HepG2 (cell line): ENCODE measurements around the gene CRAMP1. TPM values are rescaled to one million over a fixed set of nuclear protein-coding genes. Genes with fewer than 3 reads are reported as not detected.

ENCODE experiments used
- ARHGAP35 ChIP-seq: sonication (generic); formaldehyde crosslinking; IDR thresholded peaks from 2 replicates; pipeline ENCODE4 v1.9.0; 2022; ENCODE audit warnings: mild to moderate bottlenecking, inconsistent platforms, moderate library complexity, missing genetic modification reagents, borderline replicate concordance
- CBX1 ChIP-seq: IDR thresholded peaks from one replicate; pipeline ENCODE4 v1.6.1; 2016; ENCODE audit warnings: antibody characterized with exemption, low read depth
- FOXK1 ChIP-seq: sonication (generic); formaldehyde crosslinking; IDR thresholded peaks from 2 replicates; pipeline ENCODE4 v1.4.0; 2020; ENCODE audit warnings: low read depth, missing genetic modification reagents, borderline replicate concordance
- GATAD2A ChIP-seq: IDR thresholded peaks from 2 replicates; pipeline ENCODE4 v1.6.1; 2016
- GFI1 ChIP-seq: sonication (generic); formaldehyde crosslinking; IDR thresholded peaks from 2 replicates; pipeline ENCODE4 v1.5.0; 2020; ENCODE audit warnings: missing genetic modification reagents, mild to moderate bottlenecking, borderline replicate concordance
- KLF15 ChIP-seq: sonication (generic); formaldehyde crosslinking; IDR thresholded peaks from 2 replicates; pipeline ENCODE4 v1.8.1; 2023; ENCODE audit warnings: borderline replicate concordance, mild to moderate bottlenecking, inconsistent platforms, missing genetic modification reagents, mixed read lengths
- THAP11 ChIP-seq: IDR thresholded peaks from 2 replicates; pipeline ENCODE4 v1.6.1; 2016; ENCODE audit warnings: missing biosample characterization, missing genetic modification reagents
- THYN1 ChIP-seq: sonication (generic); formaldehyde crosslinking; IDR thresholded peaks from 2 replicates; pipeline ENCODE4 v1.8.1; 2023; ENCODE audit warnings: low read depth, mild to moderate bottlenecking, moderate library complexity, missing genetic modification reagents, borderline replicate concordance
- ZFP36L2 ChIP-seq: sonication (generic); formaldehyde crosslinking; IDR thresholded peaks from 2 replicates; pipeline ENCODE4 v1.4.0; 2020; ENCODE audit warnings: missing genetic modification reagents
- ZMYM2 ChIP-seq: sonication (generic); formaldehyde crosslinking; IDR thresholded peaks from 2 replicates; pipeline ENCODE4 v1.8.0; 2022; ENCODE audit warnings: mild to moderate bottlenecking, missing genetic modification reagents
- ZNF260 ChIP-seq: sonication (generic); formaldehyde crosslinking; IDR thresholded peaks from 2 replicates; pipeline ENCODE4 v1.4.0; 2020; ENCODE audit warnings: missing genetic modification reagents, low read depth, mild to moderate bottlenecking, borderline replicate concordance
- ZNF276 ChIP-seq: sonication (generic); formaldehyde crosslinking; IDR thresholded peaks from 2 replicates; pipeline ENCODE4 v1.4.0; 2020; ENCODE audit warnings: mild to moderate bottlenecking, low read depth, missing genetic modification reagents
- ZNF432 ChIP-seq: sonication (generic); formaldehyde crosslinking; IDR thresholded peaks from 2 replicates; pipeline ENCODE4 v1.5.0; 2020; ENCODE audit warnings: missing genetic modification reagents, mild to moderate bottlenecking, borderline replicate concordance
- ZNF576 ChIP-seq: sonication (generic); formaldehyde crosslinking; IDR thresholded peaks from 2 replicates; pipeline ENCODE4 v1.4.0; 2020; ENCODE audit warnings: mild to moderate bottlenecking, missing genetic modification reagents
- ZNF598 ChIP-seq: sonication (generic); formaldehyde crosslinking; IDR thresholded peaks from 2 replicates; pipeline ENCODE4 v1.5.1; 2020; ENCODE audit warnings: mild to moderate bottlenecking, missing genetic modification reagents, borderline replicate concordance
- ZNF644 ChIP-seq: IDR thresholded peaks from 2 replicates; pipeline ENCODE4 v1.6.1; 2016; ENCODE audit warnings: low read depth
- polyA plus RNA-seq, 8 experiments: library from polyadenylated mRNA; depleted of rRNA in 3 of 8; stranded (reverse) in 7 of 8; unstranded in 1 of 8; fragments of >200 nt; fragmentation: Illumina TruSeq in 4 of 8; extraction: Trizol in 4 of 8; gene quantifications; 2 replicates each; pipeline versions ENCODE4 v1.2.1 to v1.2.3, GENCODE V29; 2011 to 2016; ENCODE audit warnings: low read depth in 4 of 8, missing spikeins in 1 of 8, mixed read lengths in 1 of 8; ENCODE audit not compliant: insufficient read depth in 1 of 8
- total RNA-seq, 5 experiments: library from RNA; depleted of rRNA; stranded (reverse); fragments of >200 nt; fragmentation: Illumina TruSeq; extraction: Trizol; gene quantifications; 2 replicates each; pipeline ENCODE4 v1.2.3, GENCODE V29; 2016; ENCODE audit warnings: low read depth in 1 of 5
- TF ChIP-seq, protein P1 (sequence below): sonication (generic); formaldehyde crosslinking; IDR thresholded peaks from 2 replicates; pipeline ENCODE4 v1.5.0; 2020; ENCODE audit warnings: mild to moderate bottlenecking, missing genetic modification reagents, moderate library complexity
- TF ChIP-seq, protein P2 (sequence below): sonication (generic); formaldehyde crosslinking; IDR thresholded peaks from 2 replicates; pipeline ENCODE4 v1.8.0; 2022; ENCODE audit warnings: low read depth, missing genetic modification reagents
- TF ChIP-seq, protein P3 (sequence below): sonication (generic); formaldehyde crosslinking; IDR thresholded peaks from 2 replicates; pipeline ENCODE4 v1.9.0; 2021; ENCODE audit warnings: missing genetic modification reagents, borderline replicate concordance

The CRAMP1 gene
- total and polyA plus RNA-seq, 2 of the 13 experiments (the other 11 are each of a cell fraction or from before 2014, with no cell fraction given): 6.8 to 9.7 TPM

GRCh38 chr16:1706386-1707192, 94.4 kb downstream of the CRAMP1 start (continued):
- TF ChIP-seq ZNF432 (CRISPR knock-in tag): no peak
- TF ChIP-seq, protein P1, sequence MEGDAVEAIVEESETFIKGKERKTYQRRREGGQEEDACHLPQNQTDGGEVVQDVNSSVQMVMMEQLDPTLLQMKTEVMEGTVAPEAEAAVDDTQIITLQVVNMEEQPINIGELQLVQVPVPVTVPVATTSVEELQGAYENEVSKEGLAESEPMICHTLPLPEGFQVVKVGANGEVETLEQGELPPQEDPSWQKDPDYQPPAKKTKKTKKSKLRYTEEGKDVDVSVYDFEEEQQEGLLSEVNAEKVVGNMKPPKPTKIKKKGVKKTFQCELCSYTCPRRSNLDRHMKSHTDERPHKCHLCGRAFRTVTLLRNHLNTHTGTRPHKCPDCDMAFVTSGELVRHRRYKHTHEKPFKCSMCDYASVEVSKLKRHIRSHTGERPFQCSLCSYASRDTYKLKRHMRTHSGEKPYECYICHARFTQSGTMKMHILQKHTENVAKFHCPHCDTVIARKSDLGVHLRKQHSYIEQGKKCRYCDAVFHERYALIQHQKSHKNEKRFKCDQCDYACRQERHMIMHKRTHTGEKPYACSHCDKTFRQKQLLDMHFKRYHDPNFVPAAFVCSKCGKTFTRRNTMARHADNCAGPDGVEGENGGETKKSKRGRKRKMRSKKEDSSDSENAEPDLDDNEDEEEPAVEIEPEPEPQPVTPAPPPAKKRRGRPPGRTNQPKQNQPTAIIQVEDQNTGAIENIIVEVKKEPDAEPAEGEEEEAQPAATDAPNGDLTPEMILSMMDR: no peak
- no peak for TF ChIP-seq FOXK1
- no peak for TF ChIP-seq ZNF598 (CRISPR knock-in tag)
- TF ChIP-seq, protein P2, sequence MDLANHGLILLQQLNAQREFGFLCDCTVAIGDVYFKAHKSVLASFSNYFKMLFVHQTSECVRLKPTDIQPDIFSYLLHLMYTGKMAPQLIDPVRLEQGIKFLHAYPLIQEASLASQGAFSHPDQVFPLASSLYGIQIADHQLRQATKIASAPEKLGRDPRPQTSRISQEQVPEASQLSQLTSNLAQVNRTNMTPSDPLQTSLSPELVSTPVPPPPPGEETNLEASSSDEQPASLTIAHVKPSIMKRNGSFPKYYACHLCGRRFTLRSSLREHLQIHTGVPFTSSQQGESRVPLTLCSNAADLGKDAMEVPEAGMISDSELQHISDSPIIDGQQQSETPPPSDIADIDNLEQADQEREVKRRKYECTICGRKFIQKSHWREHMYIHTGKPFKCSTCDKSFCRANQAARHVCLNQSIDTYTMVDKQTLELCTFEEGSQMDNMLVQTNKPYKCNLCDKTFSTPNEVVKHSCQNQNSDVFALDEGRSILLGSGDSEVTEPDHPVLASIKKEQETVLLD (CRISPR knock-in tag): no peak
- no peak for TF ChIP-seq ZNF644
- TF ChIP-seq CBX1: no peak
- TF ChIP-seq ZFP36L2 (CRISPR knock-in tag): no peak
- no peak for TF ChIP-seq ZMYM2 (CRISPR knock-in tag)
- TF ChIP-seq KLF15 (CRISPR knock-in tag): no peak
- TF ChIP-seq GATAD2A (CRISPR knock-in tag): no peak
- no peak for TF ChIP-seq ZNF260 (CRISPR knock-in tag)
- TF ChIP-seq ZNF276 (CRISPR knock-in tag): no peak
- no peak for TF ChIP-seq ZNF576 (CRISPR knock-in tag)
- no peak for TF ChIP-seq THYN1 (CRISPR knock-in tag)
- TF ChIP-seq, protein P3, sequence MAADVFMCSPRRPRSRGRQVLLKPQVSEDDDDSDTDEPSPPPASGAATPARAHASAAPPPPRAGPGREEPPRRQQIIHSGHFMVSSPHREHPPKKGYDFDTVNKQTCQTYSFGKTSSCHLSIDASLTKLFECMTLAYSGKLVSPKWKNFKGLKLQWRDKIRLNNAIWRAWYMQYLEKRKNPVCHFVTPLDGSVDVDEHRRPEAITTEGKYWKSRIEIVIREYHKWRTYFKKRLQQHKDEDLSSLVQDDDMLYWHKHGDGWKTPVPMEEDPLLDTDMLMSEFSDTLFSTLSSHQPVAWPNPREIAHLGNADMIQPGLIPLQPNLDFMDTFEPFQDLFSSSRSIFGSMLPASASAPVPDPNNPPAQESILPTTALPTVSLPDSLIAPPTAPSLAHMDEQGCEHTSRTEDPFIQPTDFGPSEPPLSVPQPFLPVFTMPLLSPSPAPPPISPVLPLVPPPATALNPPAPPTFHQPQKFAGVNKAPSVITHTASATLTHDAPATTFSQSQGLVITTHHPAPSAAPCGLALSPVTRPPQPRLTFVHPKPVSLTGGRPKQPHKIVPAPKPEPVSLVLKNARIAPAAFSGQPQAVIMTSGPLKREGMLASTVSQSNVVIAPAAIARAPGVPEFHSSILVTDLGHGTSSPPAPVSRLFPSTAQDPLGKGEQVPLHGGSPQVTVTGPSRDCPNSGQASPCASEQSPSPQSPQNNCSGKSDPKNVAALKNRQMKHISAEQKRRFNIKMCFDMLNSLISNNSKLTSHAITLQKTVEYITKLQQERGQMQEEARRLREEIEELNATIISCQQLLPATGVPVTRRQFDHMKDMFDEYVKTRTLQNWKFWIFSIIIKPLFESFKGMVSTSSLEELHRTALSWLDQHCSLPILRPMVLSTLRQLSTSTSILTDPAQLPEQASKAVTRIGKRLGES (CRISPR knock-in tag): no peak
- TF ChIP-seq GFI1: no peak
- no peak for TF ChIP-seq THAP11
- TF ChIP-seq ARHGAP35 (CRISPR knock-in tag): no peak
